HuH-7 (cell line): ENCODE measurements around the gene PLA2G12A.

Source experiments
- DNase-seq: peaks from one replicate; pipeline ENCODE4 v3.0.0; 2011; ENCODE audit warnings: low spot score

The PLA2G12A gene

GRCh38 chr4:109729718-109730618, at the start of gene PLA2G12A:
PLA2G12A (minus strand) TSS chr4:109730070; CDS start chr4:109729809, 261 bp downstream.
- DNase-seq, result peak; percentile 76

GRCh38 chr4:109764789-109765402, 35.0 kb upstream of the PLA2G12A start:
- no peak for DNase-seq

GRCh38 chr4:109764376-109764775, 34.5 kb upstream of the PLA2G12A start:
- no peak for DNase-seq

GRCh38 chr4:109760682-109761081, 30.8 kb upstream of the PLA2G12A start:
- no peak for DNase-seq

GRCh38 chr4:109755656-109756055, 25.8 kb upstream of the PLA2G12A start:
- DNase-seq, result no peak

GRCh38 chr4:109754093-109754857, 24.4 kb upstream of the PLA2G12A start:
- DNase-seq, result no peak

- no peak for DNase-seq
Observed at GRCh38 chr4:109752525-109752924, 22.7 kb upstream of the PLA2G12A start.

- no peak for DNase-seq
Observed at GRCh38 chr4:109751852-109752251, 22.0 kb upstream of the PLA2G12A start.

- no peak for DNase-seq
Observed at GRCh38 chr4:109750652-109751244, 20.9 kb upstream of the PLA2G12A start.

- no peak for DNase-seq
Observed at GRCh38 chr4:109749388-109750082, 19.7 kb upstream of the PLA2G12A start.

GRCh38 chr4:109748114-109748513, 18.2 kb upstream of the PLA2G12A start:
- DNase-seq, result no peak

- no peak for DNase-seq
Observed at GRCh38 chr4:109746728-109747127, 16.9 kb upstream of the PLA2G12A start.

GRCh38 chr4:109745830-109746229, 16.0 kb upstream of the PLA2G12A start:
- DNase-seq, result no peak

- DNase-seq, result no peak
Observed at GRCh38 chr4:109739547-109739946, 9.7 kb upstream of the PLA2G12A start.

- no peak for DNase-seq
Observed at GRCh38 chr4:109738104-109738872, 8.4 kb upstream of the PLA2G12A start.

GRCh38 chr4:109735566-109736365, 5.9 kb upstream of the PLA2G12A start:
- no peak for DNase-seq

- DNase-seq, result no peak
Observed at GRCh38 chr4:109733728-109734127, 3.9 kb upstream of the PLA2G12A start.

GRCh38 chr4:109730619-109731545, 1.0 kb upstream of the PLA2G12A start:
- no peak for DNase-seq
